CD4-positive, alpha-beta memory T cell (primary cell): ENCODE data around the gene KIF22. TPM values are rescaled to one million over a fixed set of nuclear protein-coding genes. Genes with fewer than 3 reads are reported as not detected.

ENCODE experiments used
- CTCF ChIA-PET: fragments of 350-600 bp; sonication (Branson Sonifier 250); formaldehyde crosslinking; loops from one replicate; lab custom pipeline; 2021; ENCODE audit warnings: inconsistent platforms; ENCODE audit not compliant: partially characterized antibody; lab: Charles Lee
- POLR2A ChIA-PET: fragments of 350-600 bp; sonication (Branson Sonifier 250); formaldehyde crosslinking; loops from one replicate; lab custom pipeline; 2021; ENCODE audit not compliant: partially characterized antibody; lab: Charles Lee
- DNase-seq, 5 donors: peaks; one replicate each; pipeline versions ENCODE4 v3.0.0 to v3.0.0-alpha.2; 2020 to 2022; ENCODE audit warnings: mixed read lengths in 1 of 5
- H3K27ac ChIP-seq: one replicate; pipeline ENCODE4 v1.7.0; 2013; ENCODE audit warnings: low read depth, low read length
- H3K27me3 ChIP-seq: 2 replicates; pipeline ENCODE4 v1.7.0; 2013; ENCODE audit warnings: mild to moderate bottlenecking, low read length, moderate library complexity; ENCODE audit not compliant: insufficient read depth
- H3K36me3 ChIP-seq: 2 replicates; pipeline ENCODE4 v1.7.0; 2013; ENCODE audit warnings: mild to moderate bottlenecking, low read length, moderate library complexity; ENCODE audit not compliant: insufficient read depth
- H3K4me1 ChIP-seq: 2 replicates; pipeline ENCODE4 v1.7.0; 2013; ENCODE audit warnings: mild to moderate bottlenecking, low read length, moderate library complexity; ENCODE audit not compliant: insufficient read depth
- H3K4me3 ChIP-seq, 2 donors: one replicate each; pipeline ENCODE4 v1.7.0; 2013; ENCODE audit warnings: low read length in 2 of 2, mild to moderate bottlenecking in 1 of 2
- H3K9me3 ChIP-seq, 2 donors: one replicate each; pipeline ENCODE4 v1.7.0; 2013; ENCODE audit warnings: low read length in 2 of 2, control low read depth in 1 of 2; ENCODE audit not compliant: control insufficient read depth in 1 of 2
- H3K27ac Mint-ChIP-seq, 7 donors: one replicate each; pipeline ENCODE4 v1.8.0; 2020 to 2021; ENCODE audit warnings: mixed read lengths in 7 of 7, mild to moderate bottlenecking in 6 of 7, inconsistent platforms in 3 of 7, moderate library complexity in 3 of 7
- H3K27me3 Mint-ChIP-seq, 2 donors: one replicate each; pipeline ENCODE4 v1.8.0; 2020 to 2021; ENCODE audit warnings: mixed read lengths in 2 of 2
- H3K36me3 Mint-ChIP-seq, 2 donors: one replicate each; pipeline ENCODE4 v1.8.0; 2020 to 2021; ENCODE audit warnings: mixed read lengths in 2 of 2, inconsistent platforms in 1 of 2, mild to moderate bottlenecking in 1 of 2
- H3K4me1 Mint-ChIP-seq, 4 donors: one replicate each; pipeline ENCODE4 v1.8.0; 2020 to 2021; ENCODE audit warnings: mixed read lengths in 4 of 4, mild to moderate bottlenecking in 1 of 4
- H3K4me3 Mint-ChIP-seq, 8 donors: one replicate each; pipeline ENCODE4 v1.8.0; 2020 to 2021; ENCODE audit warnings: mixed read lengths in 8 of 8, mild to moderate bottlenecking in 7 of 8, moderate library complexity in 6 of 8, inconsistent platforms in 3 of 8
- H3K9me3 Mint-ChIP-seq, 8 donors: one replicate each; pipeline ENCODE4 v1.8.0; 2020 to 2021; ENCODE audit warnings: mixed read lengths in 8 of 8, mild to moderate bottlenecking in 5 of 8, inconsistent platforms in 3 of 8, moderate library complexity in 1 of 8
- intact Hi-C: fragments of 100-400 bp; cut with micrococcal nuclease; formaldehyde crosslinking; loops from one replicate; pipeline ENCODE4 v1.15.1; 2023
- polyA plus RNA-seq, 2 donors: library from polyadenylated mRNA; unstranded; fragments of 300-500 nt; fragmentation: Illumina TruSeq; gene quantifications; one replicate each; pipeline ENCODE4 v1.2.3, GENCODE V29; 2021
- total RNA-seq, 2 experiments: library from RNA; stranded (reverse); gene quantifications; one replicate each; pipeline ENCODE4 v1.2.3, GENCODE V29; 2021

The KIF22 gene
- total and polyA plus RNA-seq, 4 experiments from 2014 or later, result 35.7 to 98.6 (median 71.8) TPM

DNA sequence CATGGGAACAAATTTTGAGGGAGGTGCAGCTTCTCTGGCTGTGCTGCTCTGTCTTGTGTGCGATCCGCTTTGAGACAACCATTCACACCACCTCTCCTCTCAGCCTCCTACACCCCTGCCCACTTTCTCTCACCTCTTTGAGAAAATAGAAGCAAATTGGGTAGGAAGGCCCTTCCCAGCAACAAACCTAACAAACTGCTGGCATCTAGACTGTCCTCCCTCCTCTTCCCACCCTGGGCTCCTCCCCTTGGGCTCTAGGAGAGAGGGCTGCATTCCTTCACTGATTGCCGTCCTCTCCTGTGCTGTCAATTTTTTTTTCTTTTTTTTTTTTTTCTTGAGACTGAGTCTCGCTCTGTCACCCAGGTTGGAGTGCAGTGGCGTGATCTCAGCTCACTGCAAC lies 59.0 kb downstream of the KIF22 start:
- H3K27ac Mint-ChIP-seq, result peak overlapping the region in 1 of 7 donors; percentile 48
- H3K27me3 Mint-ChIP-seq, result no peaks in the 10 kb centered on the region
- POLR2A ChIA-PET, result interaction anchor here (1.3 to 5.0 kb wide), 8 partner anchors 9 to 149 kb away, joined by 4 to 69 read pairs (median 32); partner anchors contain the start of genes MAZ, MVP and PAGR1
- intact Hi-C loops, result loop anchor here (2.0 kb wide), 1 partner anchor 157 kb away; no protein-coding TSS in a partner anchor
- H3K9me3 Mint-ChIP-seq, result no peaks in the 10 kb centered on the region
- CTCF ChIA-PET, result interaction anchor here (0.7 to 6.3 kb wide), 24 partner anchors 8 to 208 kb away, joined by 3 to 134 read pairs (median 10); partner anchors contain the start of genes CDIPT, KIF22, MAZ and MVP
- DNase-seq, result no peak
- Histone ChIP-seq H3K4me3 (no peak overlapping the region), H3K9me3 (no peaks in the 10 kb centered on the region), H3K27me3 (no peaks in the 10 kb centered on the region), H3K4me1 (peaks cover 6% of the 10 kb centered on the region), H3K27ac (no peak overlapping the region), H3K36me3 (peaks cover 29% of the 10 kb centered on the region)
- no peak overlapping the region for H3K4me3 Mint-ChIP-seq
- peaks cover 1 to 7% (median 4%) of the 10 kb centered on the region in 4 donors for H3K4me1 Mint-ChIP-seq
- peaks cover 12 to 33% of the 10 kb centered on the region in 2 donors for H3K36me3 Mint-ChIP-seq

DNA sequence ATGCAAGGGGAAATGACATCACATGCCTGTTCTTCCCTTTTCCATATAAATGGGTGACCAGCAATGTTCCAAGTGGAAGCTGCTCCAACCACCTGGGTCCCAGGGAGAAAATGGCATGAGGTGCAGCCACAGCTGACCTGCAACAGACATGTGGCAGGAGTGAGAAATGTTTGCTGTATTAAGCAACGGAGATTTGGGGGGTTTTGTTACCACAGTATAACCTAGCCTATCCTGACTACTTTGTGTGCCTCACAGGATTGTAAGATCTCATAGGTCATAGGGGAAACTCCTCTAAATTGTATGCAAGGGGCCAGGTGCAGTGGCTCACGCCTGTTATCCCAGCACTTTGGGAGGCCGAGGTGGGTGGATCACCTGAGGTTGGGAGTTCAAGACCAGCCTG lies 60.4 kb downstream of the KIF22 start:
- Mint-ChIP-seq H3K27me3 (no peaks in the 10 kb centered on the region), H3K36me3 (peaks cover 3 to 20% of the 10 kb centered on the region in 2 donors), H3K4me3 (no peak overlapping the region), H3K9me3 (no peaks in the 10 kb centered on the region), H3K27ac (peak overlapping the region in 2 of 7 donors; percentile 30 to 37), H3K4me1 (peaks cover 1 to 7% (median 4%) of the 10 kb centered on the region in 4 donors)
- Histone ChIP-seq H3K4me1 (peaks cover 6% of the 10 kb centered on the region), H3K27ac (no peak overlapping the region), H3K9me3 (no peaks in the 10 kb centered on the region), H3K27me3 (no peaks in the 10 kb centered on the region), H3K36me3 (peaks cover 17% of the 10 kb centered on the region), H3K4me3 (no peak overlapping the region)
- intact Hi-C loops, result no loop called here
- ChIA-PET POLR2A (interaction anchor here (0.6 to 5.0 kb wide), 2 partner anchors 44 to 57 kb away, joined by 3 to 69 read pairs; partner anchors contain the start of gene MAZ), CTCF (interaction anchor here (0.6 to 6.3 kb wide), 4 partner anchors 32 to 974 kb away, joined by 3 to 129 read pairs (median 44); partner anchors contain the start of genes MAZ, MVP and PAGR1)
- DNase-seq, result no peak

DNA sequence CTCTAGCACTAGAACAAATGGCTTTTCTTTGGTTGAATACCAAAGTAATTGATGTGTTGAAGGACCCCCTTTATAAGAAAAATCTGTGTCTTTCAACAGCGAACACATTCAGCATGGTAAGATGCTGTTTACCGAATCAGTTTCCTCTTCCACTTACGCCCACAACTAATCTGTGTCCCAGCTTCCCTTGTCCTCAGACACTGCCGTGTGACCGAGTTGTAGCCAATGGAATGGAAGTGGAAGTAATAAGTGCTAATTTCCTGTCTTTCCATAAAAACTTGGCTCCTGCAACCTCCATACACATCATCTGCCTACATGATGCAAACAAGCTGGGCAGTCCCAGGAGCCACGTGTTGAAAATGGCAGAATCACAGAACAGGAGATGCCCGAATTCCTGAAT lies 62.1 kb downstream of the KIF22 start:
- POLR2A ChIA-PET, result interaction anchor here (1.3 kb wide), 1 partner anchor 36 kb away, joined by 3 read pairs; no protein-coding TSS in a partner anchor

GRCh38 chr16:29854520-29855100 lies 64.1 kb downstream of the KIF22 start:
- Mint-ChIP-seq H3K27ac (peak overlapping the region in 2 of 7 donors; percentile 30 to 55), H3K27me3 (no peaks in the 10 kb centered on the region), H3K4me3 (no peak overlapping the region), H3K4me1 (peaks cover 0 to 2% (median 0%) of the 10 kb centered on the region in 4 donors), H3K36me3 (peaks cover 8 to 15% of the 10 kb centered on the region in 2 donors), H3K9me3 (no peaks in the 10 kb centered on the region)
- peaks cover 16% of the 10 kb centered on the region for H3K36me3 ChIP-seq
- H3K27me3 ChIP-seq, result no peaks in the 10 kb centered on the region
- H3K27ac ChIP-seq, result no peak overlapping the region
- no peak overlapping the region for H3K4me3 ChIP-seq
- ChIA-PET CTCF (no interaction called here), POLR2A (interaction anchor here (1.2 kb wide), 1 partner anchor 39 kb away, joined by 4 read pairs; the partner anchor contains the start of gene PAGR1)
- DNase-seq, result no peak
- H3K9me3 ChIP-seq, result no peaks in the 10 kb centered on the region
- no peaks in the 10 kb centered on the region for H3K4me1 ChIP-seq
- intact Hi-C loops, result no loop called here

More for the DNA sequence above, 62.1 kb downstream of the KIF22 start:
- no peak for DNase-seq
- H3K9me3 ChIP-seq, result no peaks in the 10 kb centered on the region
- Mint-ChIP-seq H3K27ac (no peak overlapping the region), H3K27me3 (no peaks in the 10 kb centered on the region), H3K9me3 (no peaks in the 10 kb centered on the region), H3K36me3 (peaks cover 0 to 14% of the 10 kb centered on the region in 2 donors), H3K4me1 (peaks cover 0 to 7% (median 2%) of the 10 kb centered on the region in 4 donors), H3K4me3 (no peak overlapping the region)
- no peaks in the 10 kb centered on the region for H3K27me3 ChIP-seq
- H3K4me1 ChIP-seq, result peaks cover 6% of the 10 kb centered on the region
- no peak overlapping the region for H3K4me3 ChIP-seq
- no peak overlapping the region for H3K27ac ChIP-seq
- CTCF ChIA-PET, result interaction anchor here (1.3 to 1.7 kb wide), 3 partner anchors 45 to 153 kb away, joined by 4 to 9 read pairs (median 4); partner anchors contain the start of gene TAOK2
- intact Hi-C loops, result no loop called here
- peaks cover 1% of the 10 kb centered on the region for H3K36me3 ChIP-seq

Other genes starting within 250 kb of the KIF22 start
- 100 to 1,000 TPM; 168 to 175 TPM for gene SPN, start 127.5 kb upstream of the KIF22 start, total RNA-seq
- gene SPN, start 127.5 kb upstream of the KIF22 start, polyA plus RNA-seq, result 100 to 1,000 TPM in 1 of 2 donors, 10 to 100 TPM in 1; 86.3 to 208 TPM
- 1 to 10 TPM in 1 of 2 experiments, under 1 TPM in 1; 0.99 to 1.1 TPM for gene QPRT, start 111.6 kb upstream of the KIF22 start, total RNA-seq
- under 1 TPM; 0.53 to 0.69 TPM for gene QPRT, start 111.6 kb upstream of the KIF22 start, polyA plus RNA-seq
- 100 to 1,000 TPM; 139 to 143 TPM for gene C16orf54, start 44.8 kb upstream of the KIF22 start, total RNA-seq
- 10 to 100 TPM; 11.8 to 56.8 TPM for gene C16orf54, start 44.8 kb upstream of the KIF22 start, polyA plus RNA-seq
- gene ZG16, start 12.5 kb upstream of the KIF22 start, total RNA-seq, result not detected
- not detected for gene ZG16, start 12.5 kb upstream of the KIF22 start, polyA plus RNA-seq
- 100 to 1,000 TPM; 258 to 264 TPM for gene MAZ, start 15.8 kb downstream of the KIF22 start, total RNA-seq
- 10 to 100 TPM; 40.3 to 69.1 TPM for gene MAZ, start 15.8 kb downstream of the KIF22 start, polyA plus RNA-seq
- gene PRRT2, start 21.4 kb downstream of the KIF22 start, total RNA-seq, result 1 to 10 TPM; 6.3 to 6.9 TPM
- gene PRRT2, start 21.4 kb downstream of the KIF22 start, polyA plus RNA-seq, result under 1 TPM; 0.20 to 0.37 TPM
- 10 to 100 TPM; 43.7 to 44.9 TPM for gene PAGR1, start 25.4 kb downstream of the KIF22 start, total RNA-seq
- 10 to 100 TPM; 46.0 to 51.1 TPM for gene PAGR1, start 25.4 kb downstream of the KIF22 start, polyA plus RNA-seq
- gene MVP, start 29.7 kb downstream of the KIF22 start, total RNA-seq, result 100 to 1,000 TPM; 145 to 146 TPM
- 100 to 1,000 TPM; 172 to 187 TPM for gene MVP, start 29.7 kb downstream of the KIF22 start, polyA plus RNA-seq
- 10 to 100 TPM; 76.2 to 79.8 TPM for gene CDIPT, start 72.5 kb downstream of the KIF22 start, total RNA-seq
- 100 to 1,000 TPM in 1 of 2 donors, 10 to 100 TPM in 1; 87.2 to 123 TPM for gene CDIPT, start 72.5 kb downstream of the KIF22 start, polyA plus RNA-seq
- gene SEZ6L2, start 108.8 kb downstream of the KIF22 start, total RNA-seq, result under 1 TPM in 1 of 2 experiments, not detected in 1; 0.70 TPM
- not detected for gene SEZ6L2, start 108.8 kb downstream of the KIF22 start, polyA plus RNA-seq
- not detected for gene ASPHD1, start 109.7 kb downstream of the KIF22 start, total RNA-seq
- gene ASPHD1, start 109.7 kb downstream of the KIF22 start, polyA plus RNA-seq, result not detected
- 10 to 100 TPM; 85.7 to 87.3 TPM for gene KCTD13, start 135.5 kb downstream of the KIF22 start, total RNA-seq
- 10 to 100 TPM in 1 of 2 donors, 1 to 10 TPM in 1; 6.0 to 16.3 TPM for gene KCTD13, start 135.5 kb downstream of the KIF22 start, polyA plus RNA-seq
- 100 to 1,000 TPM in 1 of 2 experiments, 10 to 100 TPM in 1; 80.8 to 103 TPM for gene TMEM219, start 171.3 kb downstream of the KIF22 start, total RNA-seq
- 100 to 1,000 TPM; 209 to 250 TPM for gene TMEM219, start 171.3 kb downstream of the KIF22 start, polyA plus RNA-seq
- 10 to 100 TPM; 53.8 to 56.0 TPM for gene TAOK2, start 183.1 kb downstream of the KIF22 start, total RNA-seq
- gene TAOK2, start 183.1 kb downstream of the KIF22 start, polyA plus RNA-seq, result 1 to 10 TPM; 1.7 to 8.2 TPM
- 10 to 100 TPM; 19.2 to 19.7 TPM for gene HIRIP3, start 204.9 kb downstream of the KIF22 start, total RNA-seq
- 10 to 100 TPM; 21.4 to 26.0 TPM for gene HIRIP3, start 204.9 kb downstream of the KIF22 start, polyA plus RNA-seq
- 100 to 1,000 TPM; 124 to 126 TPM for gene INO80E, start 205.5 kb downstream of the KIF22 start, total RNA-seq
- gene INO80E, start 205.5 kb downstream of the KIF22 start, polyA plus RNA-seq, result 1 to 10 TPM; 6.7 to 7.3 TPM
- gene DOC2A, start 220.3 kb downstream of the KIF22 start, total RNA-seq, result under 1 TPM in 1 of 2 experiments, not detected in 1; 0.80 TPM
- not detected for gene DOC2A, start 220.3 kb downstream of the KIF22 start, polyA plus RNA-seq
- not detected for gene C16orf92, start 232.4 kb downstream of the KIF22 start, total RNA-seq
- not detected for gene C16orf92, start 232.4 kb downstream of the KIF22 start, polyA plus RNA-seq
- not detected for gene TLCD3B, start 240.5 kb downstream of the KIF22 start, total RNA-seq
- not detected for gene TLCD3B, start 240.5 kb downstream of the KIF22 start, polyA plus RNA-seq